Tibial nerve (tissue), 3 donors: ENCODE measurements around the gene TSEN54.

Experiments used
- CTCF ChIP-seq, 5 experiments: fragments of 200-600 bp in 3 of 5; fragments of 450-650 bp in 2 of 5; sonication (generic) in 3 of 5; IDR thresholded peaks; one replicate each; pipeline ENCODE4 v1.5.1; 2016 to 2019; ENCODE audit warnings: antibody characterized with exemption in 5 of 5, mild to moderate bottlenecking in 3 of 5, moderate library complexity in 2 of 5
- POLR2A ChIP-seq, 2 donors: fragments of 450-650 bp; IDR thresholded peaks; one replicate each; pipeline ENCODE4 v1.6.1; 2017; ENCODE audit warnings: antibody characterized with exemption in 2 of 2, mild to moderate bottlenecking in 2 of 2, moderate library complexity in 2 of 2

DNA sequence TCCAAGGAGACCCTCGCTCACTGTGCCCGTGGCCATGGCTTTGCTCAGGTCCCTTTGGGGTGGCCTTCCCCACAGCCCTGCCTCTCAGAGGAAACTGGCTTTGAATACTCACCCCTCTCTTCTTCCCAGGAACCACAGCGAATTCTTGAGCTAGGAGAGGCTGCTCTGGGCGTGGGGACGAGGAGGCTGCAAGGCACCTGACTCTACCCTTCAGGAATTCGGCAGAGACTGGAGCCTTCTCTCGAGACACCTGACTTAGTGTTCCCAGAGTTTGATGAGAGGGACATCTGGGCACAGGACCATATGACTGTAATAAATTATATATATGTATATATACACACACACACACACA is 15.4 kb downstream of the TSEN54 start:
- TF ChIP-seq POLR2A (IDR thresholded peaks at IDR 0.05) (no peak), CTCF (IDR thresholded peaks at IDR 0.05) (no peak)
